HG03558 (cell line): Measurements from ENCODE around the gene FXR2.

Experiments
- ATAC-seq: cut with Tn5 transposase; IDR thresholded peaks from one replicate; pipeline ENCODE4 v1.9.1; 2021; ENCODE audit warnings: moderate number of reproducible peaks; ENCODE audit not compliant: unreplicated experiment; ENCODE audit errors: extremely low read depth

Gene FXR2

GRCh38 chr17:7589204-7589868 is 25.4 kb downstream of the FXR2 start:
- no peak for ATAC-seq

- no peak for ATAC-seq
These were observed 26.0 kb downstream of the FXR2 start for GRCh38 chr17:7588553-7589203.

- no peak for ATAC-seq
These were observed 27.1 kb downstream of the FXR2 start for GRCh38 chr17:7587420-7588151.

GRCh38 chr17:7586673-7587419 is 27.9 kb downstream of the FXR2 start:
- no peak for ATAC-seq

GRCh38 chr17:7583253-7584109 is 31.2 kb downstream of the FXR2 start, which contains the start of gene MPDU1:
Gene MPDU1, plus strand, starts transcription at chr17:7583852. Its CDS starts 11 bp downstream, at chr17:7583863.
- ATAC-seq = no peak

- ATAC-seq = no peak
These were observed 32.1 kb downstream of the FXR2 start for GRCh38 chr17:7582396-7583252.

- no peak for ATAC-seq
These were observed 33.8 kb downstream of the FXR2 start for GRCh38 chr17:7580604-7581575.

GRCh38 chr17:7579834-7580603 is 34.7 kb downstream of the FXR2 start:
- ATAC-seq = no peak

GRCh38 chr17:7579001-7579833 is 35.5 kb downstream of the FXR2 start, which contains the start of gene CD68:
Gene CD68, plus strand, starts transcription at chr17:7579638. Its CDS starts 40 bp downstream, at chr17:7579678.
- no peak for ATAC-seq

GRCh38 chr17:7577327-7578199 is 37.1 kb downstream of the FXR2 start:
- no peak for ATAC-seq

- ATAC-seq = no peak
These were observed 38.2 kb downstream of the FXR2 start for GRCh38 chr17:7576432-7576937.

- no peak for ATAC-seq
These were observed 38.7 kb downstream of the FXR2 start for GRCh38 chr17:7575959-7576358.

GRCh38 chr17:7575481-7575883 is 39.2 kb downstream of the FXR2 start:
- ATAC-seq = no peak

GRCh38 chr17:7574176-7574953 is 40.3 kb downstream of the FXR2 start:
- ATAC-seq = no peak
